SHP77 (cell line): ENCODE results near the gene TOPBP1.
"Not testable (repeated sequence)": the region's sequence is repeated elsewhere in the genome, so short reads cannot be mapped to it uniquely, and the experiment has no call there.

ENCODE experiments used
- DNase-seq, 2 experiments: peaks; one replicate each; lab custom pipeline; 2025; lab: John Stamatoyannopoulos, UW

The TOPBP1 gene

GRCh38 chr3:133674290-133674919 is 12.7 kb upstream of the TOPBP1 start:
- DNase-seq, result no peak

DNA sequence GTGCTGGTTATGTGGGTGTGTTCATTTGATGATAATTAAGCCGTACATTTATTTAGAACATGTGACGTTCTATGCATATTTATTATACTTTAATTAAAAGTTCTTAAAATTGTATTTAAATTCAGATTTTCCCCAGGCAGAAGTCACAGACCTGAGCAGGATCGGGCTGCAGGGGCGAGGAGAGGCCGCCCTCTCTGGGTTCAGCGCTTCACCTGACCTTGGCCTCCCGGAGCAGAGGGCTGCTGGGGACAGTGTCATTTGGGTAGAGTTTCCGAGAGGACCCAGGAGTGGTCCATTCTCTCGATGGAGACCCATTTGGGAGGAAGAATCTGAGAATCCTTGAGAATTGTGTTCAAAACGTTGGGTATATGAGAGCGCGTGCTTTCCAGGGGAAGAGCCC is 12.0 kb upstream of the TOPBP1 start:
- DNase-seq, result no peak

GRCh38 chr3:133672461-133672860 is 10.7 kb upstream of the TOPBP1 start:
- no peak for DNase-seq

- no peak for DNase-seq
Observed at GRCh38 chr3:133670525-133670995, 8.8 kb upstream of the TOPBP1 start.

DNA sequence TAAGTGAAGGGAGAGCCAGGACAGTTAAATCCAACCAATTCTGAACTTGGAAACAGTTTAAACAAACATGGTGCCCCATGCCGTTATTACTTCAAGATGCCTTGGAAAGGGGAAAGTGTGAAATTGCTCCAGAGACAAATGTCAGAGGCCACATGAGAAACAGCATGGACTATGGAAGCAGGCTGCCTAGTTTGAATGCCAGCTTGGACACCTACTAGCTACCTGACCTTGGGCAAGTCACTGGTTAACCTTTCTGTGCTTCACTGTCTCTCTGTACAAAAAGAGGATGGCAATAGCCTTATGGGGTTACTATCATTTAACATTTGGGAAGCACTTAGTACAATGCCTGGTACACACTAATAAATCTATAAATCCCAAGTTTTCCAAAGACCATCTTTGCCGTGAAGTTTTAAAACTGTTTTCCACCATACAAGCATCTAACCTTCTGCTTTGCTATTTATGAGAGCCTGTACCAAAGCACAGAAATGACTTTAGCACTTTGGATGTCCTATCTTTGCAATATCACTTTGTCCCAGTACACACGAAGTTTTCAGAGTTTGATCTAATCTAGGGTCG is 8.3 kb upstream of the TOPBP1 start:
- DNase-seq, result no peak

DNA sequence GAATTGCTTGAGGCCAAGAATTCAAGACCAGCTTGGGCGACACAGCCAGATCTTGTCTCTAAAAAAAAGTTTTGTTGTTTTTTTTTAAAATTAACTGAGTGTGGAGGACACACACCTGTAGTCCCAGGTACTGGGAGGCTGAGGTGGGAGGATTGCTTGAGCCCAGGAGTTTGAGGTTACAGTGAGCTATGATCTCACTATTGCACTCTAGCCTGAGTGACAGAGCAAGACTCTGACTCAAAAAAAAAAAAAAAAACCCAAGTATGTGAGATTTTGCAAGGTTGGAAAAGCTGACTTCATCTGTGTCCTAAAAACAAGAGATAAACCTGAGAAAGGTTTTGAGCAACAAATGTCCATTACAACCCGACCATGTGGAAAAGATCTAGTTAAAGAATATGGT is 5.4 kb upstream of the TOPBP1 start:
- DNase-seq, result no peak

DNA sequence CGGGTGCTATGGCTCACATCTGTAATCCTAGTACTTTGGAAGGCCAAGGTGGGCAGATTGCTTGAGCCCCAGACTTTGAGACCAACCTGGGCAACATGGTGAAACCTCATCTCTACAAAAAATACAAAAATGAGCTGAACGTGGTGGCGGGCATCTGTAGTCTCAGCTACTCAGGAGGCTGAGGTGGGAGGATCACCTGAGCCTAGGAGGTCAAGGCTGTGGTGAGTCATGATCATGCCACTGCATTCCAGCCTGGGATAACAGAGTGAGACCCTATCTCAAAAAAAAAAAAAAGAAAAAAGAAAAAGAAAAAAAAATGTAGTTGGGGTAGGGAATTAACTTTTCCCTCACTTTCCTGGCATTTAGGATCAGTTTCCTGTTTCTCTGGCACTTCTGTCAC is 3.4 kb upstream of the TOPBP1 start:
- not testable (repeated sequence) for DNase-seq

DNA sequence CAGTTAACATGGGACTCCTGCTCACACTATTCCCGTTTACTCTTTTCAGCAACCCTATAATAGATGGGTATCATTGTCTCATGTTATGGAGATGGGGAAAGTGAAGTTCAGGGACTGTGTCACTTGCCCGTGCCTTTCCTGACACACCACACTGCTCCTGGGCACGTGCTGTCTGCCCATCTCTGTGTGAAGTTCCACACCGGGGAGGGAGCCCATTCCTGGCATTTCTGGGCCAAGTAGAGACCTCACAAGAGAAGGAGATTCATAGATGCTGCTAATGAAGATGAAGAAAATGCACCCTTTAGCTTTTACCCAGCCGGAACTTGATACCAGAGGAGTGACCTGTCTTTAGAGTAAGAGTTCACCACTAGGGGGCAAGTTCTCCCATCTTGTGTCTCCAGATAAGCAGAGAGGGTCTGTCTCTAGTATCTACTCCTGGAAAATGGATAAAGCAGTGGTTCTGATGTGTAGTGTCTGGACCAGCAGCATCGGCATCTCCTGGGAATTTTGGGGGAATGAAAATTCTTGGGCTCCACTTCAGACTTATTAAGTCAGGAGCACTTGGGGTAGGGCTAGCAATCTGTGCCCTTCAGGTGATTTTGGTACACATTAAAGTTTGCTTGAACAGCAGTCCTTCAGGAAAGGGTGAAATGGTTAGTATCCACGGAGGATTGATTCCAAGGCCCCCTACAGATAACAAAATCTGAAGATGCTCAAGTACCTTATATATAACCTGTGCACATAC is 2.0 kb upstream of the TOPBP1 start:
- DNase-seq, result peak; percentile 83 to 86

DNA sequence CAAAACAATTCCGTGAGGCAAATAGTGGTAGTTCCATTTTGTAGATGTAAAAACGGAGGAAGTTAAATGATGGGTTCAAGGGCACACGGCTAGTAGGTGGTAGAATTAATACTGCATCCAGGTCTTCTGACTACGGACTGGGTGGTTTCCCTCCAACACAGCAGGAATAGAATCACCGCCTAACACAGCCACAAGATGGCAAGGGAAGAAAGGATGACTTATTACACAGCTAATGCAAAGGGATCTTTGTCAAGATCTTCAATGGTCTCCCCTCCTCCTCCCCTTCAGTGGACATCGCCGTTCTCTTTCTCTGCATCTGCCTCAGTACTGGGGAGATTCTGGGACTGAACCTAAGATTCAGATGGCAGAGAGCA is 524 bp upstream of the TOPBP1 start:
- peak in 1 of 2 experiments; percentile 11 for DNase-seq

- DNase-seq, result no peak
Observed at GRCh38 chr3:133659806-133660205, 1.9 kb downstream of the TOPBP1 start.

DNA sequence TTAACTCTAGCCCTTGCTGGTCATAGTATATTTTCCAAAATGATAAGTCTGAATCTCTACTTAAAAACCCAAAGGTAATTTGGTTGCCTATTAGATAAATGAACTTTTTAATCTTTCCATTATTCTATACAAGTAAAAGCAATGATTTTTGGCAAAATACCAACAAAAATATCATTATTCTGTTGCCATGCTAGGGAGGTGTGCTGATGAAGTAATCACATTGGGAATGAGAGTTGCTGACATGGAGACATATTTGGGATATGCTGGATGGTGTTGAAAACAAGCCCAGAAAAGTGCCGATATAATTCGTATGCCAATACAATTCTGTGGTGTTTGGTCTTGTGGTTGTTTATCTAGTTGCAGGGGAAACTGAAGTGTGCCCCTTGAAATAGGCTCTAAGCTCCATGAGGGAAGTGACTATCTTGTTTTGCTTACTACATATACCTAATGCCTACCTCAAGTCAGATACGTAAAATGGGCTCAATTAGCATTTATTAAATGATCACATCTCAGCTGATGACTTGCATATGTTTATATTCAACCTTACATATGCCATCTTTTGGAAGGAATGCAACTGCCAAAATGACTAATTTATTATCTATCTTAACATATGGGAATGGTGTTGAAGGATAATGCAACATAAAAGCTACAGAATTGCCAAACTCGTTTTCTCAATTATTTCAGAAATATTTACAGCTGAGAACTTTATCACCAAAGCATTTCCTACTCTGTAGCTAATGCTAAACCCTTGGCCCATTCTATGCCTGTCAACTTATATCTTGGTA is 5.8 kb downstream of the TOPBP1 start:
- DNase-seq, result no peak

GRCh38 chr3:133649486-133650068 is 12.2 kb downstream of the TOPBP1 start:
- no peak for DNase-seq

GRCh38 chr3:133644768-133645167 is 17.0 kb downstream of the TOPBP1 start:
- no peak for DNase-seq

- no peak for DNase-seq
Observed at GRCh38 chr3:133643611-133644010, 18.1 kb downstream of the TOPBP1 start.

- no peak for DNase-seq
Observed at GRCh38 chr3:133641254-133641653, 20.5 kb downstream of the TOPBP1 start.

- DNase-seq, result no peak
Observed at GRCh38 chr3:133633439-133633838, 28.3 kb downstream of the TOPBP1 start.

DNA sequence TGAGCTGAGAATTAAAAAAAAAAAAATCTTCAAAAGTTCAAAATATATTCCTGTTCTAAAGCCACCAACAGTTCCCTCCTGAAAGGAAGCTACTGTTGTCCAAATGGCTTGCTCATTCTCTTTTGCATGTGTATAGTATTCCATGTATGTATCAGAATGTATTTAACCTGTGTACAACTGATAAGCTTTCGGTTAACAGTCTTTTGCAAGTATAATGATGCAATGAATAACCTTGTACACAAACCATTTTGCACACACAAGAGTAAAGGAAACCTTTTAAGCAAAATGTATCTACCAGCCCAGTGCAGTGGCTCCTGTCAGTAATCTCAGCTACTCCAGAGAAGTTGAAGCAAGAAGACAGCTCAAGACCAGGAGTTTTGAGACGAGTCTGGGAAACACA is 32.6 kb downstream of the TOPBP1 start:
- DNase-seq, result no peak

DNA sequence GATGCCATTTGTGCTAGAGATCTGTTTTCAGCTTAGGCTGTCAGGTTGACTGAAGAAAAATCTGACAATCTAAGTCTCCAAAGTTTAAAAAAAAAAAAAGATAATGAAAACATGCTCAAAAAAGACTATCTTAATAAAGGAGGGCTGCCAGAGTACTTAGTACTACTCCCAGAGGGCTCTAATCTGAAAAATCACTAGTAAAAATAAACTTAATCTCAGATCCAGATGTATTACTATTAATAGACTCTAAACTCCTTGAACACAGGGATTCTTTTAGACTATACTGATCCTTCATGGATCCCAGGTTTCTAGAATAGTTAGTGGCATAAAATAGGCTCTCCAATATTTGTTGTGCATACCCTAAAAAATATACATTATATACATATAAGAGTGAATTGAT is 34.0 kb downstream of the TOPBP1 start:
- no peak for DNase-seq

DNA sequence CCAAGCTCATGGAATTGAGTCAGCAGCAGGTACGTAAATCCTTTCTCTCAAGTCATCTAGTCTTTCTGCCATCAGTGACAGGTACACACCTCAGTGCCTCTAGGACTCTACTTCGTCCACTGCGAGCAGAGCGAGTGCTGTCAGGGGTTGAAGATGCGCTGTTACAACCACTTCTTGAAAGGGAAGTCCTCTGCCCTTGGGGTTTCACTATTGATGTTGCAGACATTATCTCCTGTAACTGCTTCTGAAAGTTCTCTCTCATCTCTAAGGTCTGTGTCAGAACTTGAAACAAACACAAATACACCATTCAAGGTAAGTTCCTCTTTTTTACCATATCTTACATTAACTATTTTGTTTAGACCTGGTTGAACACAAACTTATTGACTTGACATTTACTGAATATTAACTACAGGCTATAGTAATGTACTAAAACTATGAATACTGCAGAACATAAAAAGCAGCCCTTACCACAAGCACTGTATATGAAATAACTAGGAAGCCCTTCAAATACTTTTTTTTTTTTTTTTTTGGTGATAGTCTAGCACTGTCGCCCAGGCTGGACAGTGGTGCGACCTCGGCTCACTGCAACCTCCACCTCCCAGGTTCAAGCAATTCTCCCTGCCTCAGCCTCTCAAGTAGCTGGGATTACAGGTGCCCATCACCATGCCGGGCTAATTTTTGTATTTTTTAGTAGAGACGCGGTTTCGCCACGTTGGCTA is 41.5 kb downstream of the TOPBP1 start:
- no peak for DNase-seq

- no peak for DNase-seq
Observed at GRCh38 chr3:133611534-133611933, 50.2 kb downstream of the TOPBP1 start.

DNA sequence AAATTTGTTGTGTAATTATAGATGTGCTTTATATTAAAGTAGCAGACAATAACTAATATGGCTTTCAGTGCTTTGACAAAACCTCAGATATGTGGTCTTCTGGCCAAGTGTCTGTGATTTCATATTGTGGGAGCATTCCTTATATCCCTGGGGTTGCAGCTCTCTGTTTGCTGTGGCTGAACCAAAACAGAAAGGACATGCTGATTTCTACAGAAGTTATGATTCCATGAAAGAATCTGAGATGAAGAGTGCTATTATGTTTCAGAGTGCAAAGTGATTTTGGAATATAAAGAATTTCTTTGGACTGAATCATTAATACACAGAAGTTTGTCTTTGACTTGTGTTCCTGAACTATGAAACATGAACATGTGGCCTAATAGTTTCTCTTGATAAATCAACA is 51.7 kb downstream of the TOPBP1 start:
- no peak for DNase-seq

DNA sequence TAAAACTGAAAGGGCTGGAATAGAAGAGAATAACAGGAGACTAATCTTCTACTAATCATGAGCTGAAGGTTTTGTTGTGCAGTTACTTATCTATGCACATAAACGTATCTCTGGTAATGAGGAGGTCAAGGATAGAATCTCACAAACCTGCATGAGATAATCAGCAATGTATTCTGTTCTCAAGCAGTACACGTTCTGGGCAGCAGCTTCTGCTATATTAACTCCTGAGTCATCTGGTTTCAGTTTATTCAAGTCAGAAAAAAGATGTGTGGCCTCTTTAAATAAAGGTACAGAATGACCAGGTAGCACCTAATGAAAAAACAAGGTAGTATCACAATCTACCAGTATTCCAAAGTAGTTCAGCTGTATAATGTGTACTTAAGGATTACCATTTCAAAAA is 53.4 kb downstream of the TOPBP1 start:
- no peak for DNase-seq
